GM10266 (cell line): ENCODE measurements around the gene KRT5.

Experiments
- DNase-seq: peaks from one replicate; pipeline ENCODE4 v3.0.0; 2012; ENCODE audit errors: extremely low spot score
- TF ChIP-seq, protein P1 (sequence below): IDR thresholded peaks from 2 replicates; pipeline ENCODE4 v1.5.1; 2012; ENCODE audit warnings: mild to moderate bottlenecking, low read depth; ENCODE audit not compliant: control insufficient read depth, insufficient read depth; ENCODE audit errors: missing control alignments

Gene KRT5

DNA sequence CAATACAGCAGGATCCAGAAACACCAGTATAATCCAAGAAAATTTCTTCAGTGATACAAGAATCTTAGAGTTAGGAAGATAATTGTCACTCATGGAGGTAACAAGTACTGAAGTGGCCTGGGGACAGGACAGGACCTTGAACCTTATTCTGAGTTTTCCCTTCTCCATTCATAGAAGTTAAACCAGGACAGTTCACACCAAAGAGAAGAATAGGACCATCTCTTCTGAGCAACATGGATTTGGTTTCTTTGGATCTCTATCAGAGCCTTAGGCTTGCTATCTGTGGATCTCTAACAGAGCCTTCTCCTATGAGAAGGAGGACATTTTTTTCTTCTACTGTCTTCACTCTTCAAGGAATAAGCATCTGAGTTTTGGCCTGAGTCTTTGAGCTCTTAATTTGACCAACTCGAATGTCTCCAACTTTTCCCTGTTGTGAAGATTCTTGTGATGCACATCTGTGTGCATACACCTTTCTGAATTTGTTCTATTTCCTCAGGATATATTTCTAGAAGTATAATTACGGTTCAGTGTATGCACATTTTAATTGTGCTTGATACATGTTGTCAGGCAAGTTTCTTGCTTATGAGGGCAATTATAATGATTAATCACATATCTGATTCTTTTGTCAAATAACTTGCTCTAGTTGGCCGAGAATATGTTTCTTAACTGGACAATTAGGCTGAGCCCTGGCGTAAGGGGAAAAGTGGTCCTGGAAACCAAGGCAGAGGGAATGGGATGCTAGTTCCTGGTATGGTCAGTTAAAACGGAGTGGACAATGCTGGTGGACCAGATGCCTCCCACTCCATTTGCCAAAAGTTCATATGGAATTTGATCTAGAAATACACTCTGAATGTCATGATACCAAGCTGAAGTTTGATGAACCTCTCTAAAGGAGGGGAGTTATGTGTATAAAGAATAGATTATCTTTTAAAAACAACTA, 33.8 kb downstream of the KRT5 start:
- TF ChIP-seq, protein P1, sequence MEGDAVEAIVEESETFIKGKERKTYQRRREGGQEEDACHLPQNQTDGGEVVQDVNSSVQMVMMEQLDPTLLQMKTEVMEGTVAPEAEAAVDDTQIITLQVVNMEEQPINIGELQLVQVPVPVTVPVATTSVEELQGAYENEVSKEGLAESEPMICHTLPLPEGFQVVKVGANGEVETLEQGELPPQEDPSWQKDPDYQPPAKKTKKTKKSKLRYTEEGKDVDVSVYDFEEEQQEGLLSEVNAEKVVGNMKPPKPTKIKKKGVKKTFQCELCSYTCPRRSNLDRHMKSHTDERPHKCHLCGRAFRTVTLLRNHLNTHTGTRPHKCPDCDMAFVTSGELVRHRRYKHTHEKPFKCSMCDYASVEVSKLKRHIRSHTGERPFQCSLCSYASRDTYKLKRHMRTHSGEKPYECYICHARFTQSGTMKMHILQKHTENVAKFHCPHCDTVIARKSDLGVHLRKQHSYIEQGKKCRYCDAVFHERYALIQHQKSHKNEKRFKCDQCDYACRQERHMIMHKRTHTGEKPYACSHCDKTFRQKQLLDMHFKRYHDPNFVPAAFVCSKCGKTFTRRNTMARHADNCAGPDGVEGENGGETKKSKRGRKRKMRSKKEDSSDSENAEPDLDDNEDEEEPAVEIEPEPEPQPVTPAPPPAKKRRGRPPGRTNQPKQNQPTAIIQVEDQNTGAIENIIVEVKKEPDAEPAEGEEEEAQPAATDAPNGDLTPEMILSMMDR: no peak
- DNase-seq: no peak

DNA sequence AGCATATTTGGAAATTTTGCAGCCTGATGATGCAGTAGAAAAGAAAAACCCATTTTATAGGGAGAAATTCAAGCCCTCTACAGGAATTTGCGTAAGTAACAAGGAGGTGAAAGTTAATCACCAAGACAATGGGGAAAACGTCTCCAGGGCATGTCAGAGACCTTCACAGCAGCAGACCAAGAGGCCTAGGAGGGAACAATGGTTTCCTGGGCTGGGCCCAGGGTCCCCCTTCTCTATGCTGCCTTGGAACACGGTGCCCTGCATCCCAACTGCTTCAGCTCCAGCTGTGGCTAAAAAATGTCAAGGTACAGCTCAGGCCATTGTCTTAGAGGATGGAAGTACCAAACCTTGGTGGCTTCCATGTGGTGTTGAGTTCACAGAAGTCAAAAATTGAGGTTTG, 40.1 kb downstream of the KRT5 start:
- no peak for DNase-seq
- TF ChIP-seq, protein P1: no peak

DNA sequence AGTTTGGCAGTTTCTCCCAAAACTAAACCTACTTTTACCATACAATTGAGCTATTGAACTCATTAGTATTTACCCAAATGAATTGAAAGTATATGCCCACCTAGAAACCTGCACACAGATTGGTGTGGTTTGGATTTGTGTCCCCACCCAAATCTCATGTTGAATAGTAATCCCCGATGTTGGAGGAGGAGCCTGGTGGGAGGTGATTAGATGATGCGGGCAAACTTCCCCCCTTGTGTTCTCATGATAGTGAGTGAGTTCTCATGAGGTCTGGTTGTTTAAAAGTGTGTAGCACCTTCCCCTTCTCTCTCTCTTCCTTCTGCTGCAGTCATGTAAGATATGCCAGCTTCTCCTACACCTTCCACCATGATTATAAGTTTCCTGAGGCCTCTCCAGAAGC, 42.5 kb downstream of the KRT5 start:
- DNase-seq: no peak
- TF ChIP-seq, protein P1: no peak

DNA sequence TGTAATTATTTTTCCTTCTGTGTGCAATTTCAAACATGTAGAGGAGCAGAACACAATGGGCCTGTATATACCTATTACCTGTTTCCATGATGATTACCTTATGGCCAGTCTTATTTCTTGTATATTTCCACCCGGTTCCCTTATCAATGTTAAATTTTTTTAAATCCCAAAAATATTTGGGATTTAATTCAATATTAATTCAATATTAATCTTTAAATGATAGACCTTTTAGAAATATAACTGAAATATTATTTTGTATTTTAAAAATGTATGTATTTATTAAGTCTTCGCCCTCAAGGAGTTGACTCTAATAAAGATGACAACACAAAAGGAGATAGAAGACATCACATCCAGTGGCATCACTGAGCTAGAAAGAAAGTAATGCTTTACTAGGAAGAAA, 46.0 kb downstream of the KRT5 start:
- DNase-seq: no peak
- TF ChIP-seq, protein P1: no peak

DNA sequence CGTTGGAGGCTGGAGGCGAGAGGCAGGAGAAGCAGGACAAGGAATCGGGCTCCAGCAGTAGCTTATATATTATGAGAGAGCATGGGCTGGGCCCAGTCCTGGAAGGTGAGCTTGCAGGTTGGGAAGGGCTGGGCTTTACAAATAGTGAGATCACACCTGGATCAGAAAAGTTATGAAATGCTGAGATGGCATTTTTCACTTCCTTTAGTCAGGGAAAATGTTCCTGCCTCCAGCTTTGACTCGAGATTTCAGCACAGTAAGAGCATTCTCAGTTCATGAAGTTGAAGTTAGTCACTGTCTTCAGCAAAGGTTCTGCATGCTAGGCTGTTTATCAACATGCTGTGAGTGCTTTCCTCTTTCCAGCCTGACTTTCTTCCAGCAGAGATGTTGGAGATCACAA, 46.4 kb downstream of the KRT5 start, which contains the start of gene KRT6C:
KRT6C (minus strand) TSS at position 38 of the 400 bp plus-strand sequence. CDS start 68 bp downstream, outside the sequence.
- no peak for DNase-seq
- TF ChIP-seq, protein P1: no peak

DNA sequence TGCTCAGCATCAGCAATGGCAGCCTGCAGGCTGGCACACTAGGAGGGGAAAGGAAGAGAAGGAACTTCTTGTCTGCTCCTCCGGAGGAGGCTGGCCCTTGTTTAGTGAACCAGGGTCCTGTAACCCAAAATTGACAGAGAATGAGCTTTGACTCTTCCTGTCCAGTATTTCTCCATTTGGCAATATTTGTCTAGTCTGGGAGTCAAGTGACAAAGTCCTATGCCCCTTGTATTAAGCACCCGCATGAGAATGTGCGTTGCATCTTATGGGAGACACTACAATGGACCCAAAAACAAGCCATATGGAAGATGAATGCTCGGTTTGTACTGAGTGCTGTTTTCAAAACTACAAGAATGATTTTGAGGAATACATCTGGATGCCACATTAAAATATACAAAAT, 50.3 kb downstream of the KRT5 start:
- DNase-seq: no peak
- TF ChIP-seq, protein P1: no peak

DNA sequence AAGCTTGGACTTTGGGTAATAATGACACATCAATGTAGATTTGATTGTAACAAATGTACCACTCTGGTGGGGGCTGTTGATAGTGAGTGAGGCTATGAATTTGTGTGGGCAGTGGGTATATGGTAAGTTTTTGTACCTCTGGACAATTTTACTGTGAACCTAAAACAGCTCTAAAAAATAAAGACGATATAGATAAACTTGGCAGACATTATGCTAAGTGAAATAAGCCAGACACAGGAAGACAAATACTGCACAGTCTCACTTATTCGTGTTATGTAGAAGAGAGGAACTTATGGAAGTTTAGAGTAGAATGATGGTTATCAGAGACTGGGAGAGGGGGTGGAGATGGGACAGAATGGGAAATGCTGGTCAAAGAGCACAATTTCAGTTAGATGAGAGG, 55.3 kb downstream of the KRT5 start:
- DNase-seq: no peak
- TF ChIP-seq, protein P1: no peak
